Fibroblast of skin of left biceps (primary cell): ENCODE data around the gene PTTG1IP.
"Not testable (repeated sequence)": the region's sequence is repeated elsewhere in the genome, so short reads cannot be mapped to it uniquely, and the experiment has no call there.

Experiments used
- DNase-seq, 2 experiments: peaks; one replicate each; pipeline ENCODE4 v3.0.0-alpha.2; 2013; ENCODE audit warnings: low read depth in 2 of 2

PTTG1IP gene

GRCh38 chr21:44883250-44883649 lies 9.8 kb upstream of the PTTG1IP start:
- DNase-seq, result no peak

- DNase-seq, result no peak
These were observed 7.8 kb upstream of the PTTG1IP start for GRCh38 chr21:44881198-44881872.

GRCh38 chr21:44880405-44881197 lies 7.1 kb upstream of the PTTG1IP start:
- no peak for DNase-seq

GRCh38 chr21:44879238-44879637 lies 5.7 kb upstream of the PTTG1IP start:
- DNase-seq, result not testable (repeated sequence)

- DNase-seq, result no peak
These were observed 4.8 kb upstream of the PTTG1IP start for GRCh38 chr21:44878053-44878982.

GRCh38 chr21:44876849-44877575 lies 3.5 kb upstream of the PTTG1IP start:
- no peak for DNase-seq

- no peak for DNase-seq
These were observed 1.8 kb upstream of the PTTG1IP start for GRCh38 chr21:44875316-44875700.

GRCh38 chr21:44874497-44875315 lies 1.2 kb upstream of the PTTG1IP start:
- no peak for DNase-seq

- no peak for DNase-seq
These were observed 678 bp upstream of the PTTG1IP start for GRCh38 chr21:44874240-44874496.

- no peak for DNase-seq
These were observed 688 bp downstream of the PTTG1IP start for GRCh38 chr21:44872649-44873355.

- DNase-seq, result no peak
These were observed 1.2 kb downstream of the PTTG1IP start for GRCh38 chr21:44872323-44872648.

- no peak for DNase-seq
These were observed 1.8 kb downstream of the PTTG1IP start for GRCh38 chr21:44871576-44872269.

GRCh38 chr21:44870748-44871495 lies 2.6 kb downstream of the PTTG1IP start:
- no peak for DNase-seq

- DNase-seq, result peak in 1 of 2 experiments; percentile 47
These were observed 3.4 kb downstream of the PTTG1IP start for GRCh38 chr21:44869781-44870747.

- no peak for DNase-seq
These were observed 4.8 kb downstream of the PTTG1IP start for GRCh38 chr21:44868707-44869106.

GRCh38 chr21:44867999-44868700 lies 5.3 kb downstream of the PTTG1IP start:
- DNase-seq, result no peak

GRCh38 chr21:44867464-44867863 lies 6.0 kb downstream of the PTTG1IP start:
- no peak for DNase-seq
